NAMALWA (cell line): ENCODE results near the gene ZNF180.
"Not testable (repeated sequence)": the region's sequence is repeated elsewhere in the genome, so short reads cannot be mapped to it uniquely, and the experiment has no call there.

Source experiments
- DNase-seq: peaks from one replicate; pipeline ENCODE4 v3.0.0-alpha.2; 2015; ENCODE audit warnings: low spot score

ZNF180 gene

GRCh38 chr19:44499962-44500949, at the start of gene ZNF180:
Gene ZNF180, minus strand, starts transcription at chr19:44500522. Its CDS starts 3,188 bp downstream, at chr19:44497334.
- DNase-seq: peak; percentile 95

- no peak for DNase-seq
Measured at GRCh38 chr19:44549507-44549906, 49.2 kb upstream of the ZNF180 start.

- no peak for DNase-seq
Measured at GRCh38 chr19:44548736-44549135, 48.4 kb upstream of the ZNF180 start.

- DNase-seq: no peak
Measured at GRCh38 chr19:44544031-44544430, 43.7 kb upstream of the ZNF180 start.

GRCh38 chr19:44542671-44543070, 42.3 kb upstream of the ZNF180 start:
- no peak for DNase-seq

- DNase-seq: no peak
Measured at GRCh38 chr19:44540736-44541135, 40.4 kb upstream of the ZNF180 start.

GRCh38 chr19:44539991-44540390, 39.7 kb upstream of the ZNF180 start:
- no peak for DNase-seq

GRCh38 chr19:44539236-44539826, 39.0 kb upstream of the ZNF180 start:
- no peak for DNase-seq

GRCh38 chr19:44535361-44535760, 35.0 kb upstream of the ZNF180 start:
- DNase-seq: not testable (repeated sequence)

- no peak for DNase-seq
Measured at GRCh38 chr19:44532819-44533218, 32.5 kb upstream of the ZNF180 start.

- DNase-seq: no peak
Measured at GRCh38 chr19:44530777-44531176, 30.5 kb upstream of the ZNF180 start.

GRCh38 chr19:44529536-44529935, 29.2 kb upstream of the ZNF180 start, which contains the start of gene CEACAM20:
Gene CEACAM20, minus strand, starts transcription at chr19:44529675. Its CDS starts 166 bp downstream, at chr19:44529509.
- DNase-seq: no peak

- DNase-seq: no peak
Measured at GRCh38 chr19:44527554-44527953, 27.2 kb upstream of the ZNF180 start.

- peak; percentile 13 for DNase-seq
Measured at GRCh38 chr19:44525721-44526430, 25.6 kb upstream of the ZNF180 start.

GRCh38 chr19:44521370-44521769, 21.0 kb upstream of the ZNF180 start:
- DNase-seq: no peak

GRCh38 chr19:44517146-44517545, 16.8 kb upstream of the ZNF180 start:
- no peak for DNase-seq

GRCh38 chr19:44515907-44516306, 15.6 kb upstream of the ZNF180 start:
- DNase-seq: no peak

- DNase-seq: no peak
Measured at GRCh38 chr19:44515031-44515430, 14.7 kb upstream of the ZNF180 start.

- peak; percentile 56 for DNase-seq
Measured at GRCh38 chr19:44512326-44513298, 12.3 kb upstream of the ZNF180 start.

GRCh38 chr19:44509478-44509877, 9.2 kb upstream of the ZNF180 start:
- no peak for DNase-seq

GRCh38 chr19:44499559-44499958, 763 bp downstream of the ZNF180 start:
- DNase-seq: no peak
